ENCODE results near the gene CUEDC2.

Gene CUEDC2

GRCh38 chr10:102397222-102398171, 34.9 kb downstream of the CUEDC2 start:
- no peak for DNase-seq (ENCODE audit: low read depth, low spot score)

- DNase-seq (ENCODE audit: low read depth, low spot score) = no peak
Observed at GRCh38 chr10:102396730-102397151, 35.6 kb downstream of the CUEDC2 start.

DNA sequence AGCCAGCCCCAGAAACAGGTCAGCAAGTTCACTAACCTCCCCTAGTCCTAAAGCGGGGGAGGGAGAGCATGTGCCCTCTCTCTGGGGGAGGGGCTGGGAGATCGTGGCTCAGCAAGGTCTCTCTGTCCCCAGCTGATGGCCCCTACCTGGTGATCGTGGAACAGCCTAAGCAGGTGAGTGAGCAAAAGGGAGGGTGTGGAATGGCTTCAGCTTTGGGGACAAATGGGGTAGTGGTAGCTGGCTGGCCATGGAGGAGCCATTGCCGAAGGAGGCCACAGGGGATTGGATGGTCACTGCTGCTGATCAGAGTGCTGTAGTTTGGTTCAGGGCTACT, 36.1 kb downstream of the CUEDC2 start:
- no peak for DNase-seq (ENCODE audit: low read depth, low spot score)

DNA sequence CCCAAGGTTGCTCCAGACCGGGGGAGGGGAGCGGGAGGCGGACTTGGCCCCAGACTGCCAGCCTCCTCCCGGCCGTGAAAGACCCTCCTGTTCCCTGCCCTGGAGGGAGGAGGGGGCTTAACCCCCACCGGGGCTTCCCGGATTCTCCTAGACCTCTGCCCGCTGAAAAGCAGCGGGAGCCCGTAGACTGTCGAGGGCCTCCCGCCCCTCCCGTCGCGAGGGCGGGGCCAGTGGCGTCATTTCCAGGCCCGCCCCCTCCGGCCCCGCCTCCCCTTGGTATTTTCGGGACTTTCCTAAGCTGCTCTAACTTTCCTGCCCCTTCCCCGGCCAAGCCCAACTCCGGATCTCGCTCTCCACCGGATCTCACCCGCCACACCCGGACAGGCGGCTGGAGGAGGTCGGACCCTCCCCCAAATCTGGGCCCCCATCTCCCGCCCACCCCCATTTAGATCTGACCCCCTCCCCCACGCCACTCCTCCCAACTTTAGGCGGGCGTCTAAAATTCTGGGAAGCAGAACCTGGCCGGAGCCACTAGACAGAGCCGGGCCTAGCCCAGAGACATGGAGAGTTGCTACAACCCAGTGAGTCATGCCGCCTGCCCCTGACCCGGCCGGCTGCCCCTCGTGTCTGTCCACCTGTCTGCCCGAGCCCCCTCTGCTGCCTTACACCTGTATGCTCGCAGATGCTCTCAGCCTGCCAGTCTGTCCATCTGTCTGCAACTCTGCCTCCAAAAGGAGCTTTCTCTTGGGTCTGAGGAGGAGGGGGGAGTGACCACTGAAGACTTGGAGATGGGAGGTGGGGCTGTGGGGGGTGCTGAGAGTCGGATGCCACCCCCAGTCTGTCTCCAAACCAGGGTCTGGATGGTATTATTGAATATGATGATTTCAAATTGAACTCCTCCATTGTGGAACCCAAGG, 36.7 kb downstream of the CUEDC2 start, which contains the start of gene NFKB2:
Gene NFKB2 (plus strand): TSS at position 306 of the 917 bp plus-strand sequence. CDS start 255 bp downstream, at position 561.
- DNase-seq (ENCODE audit: low read depth, low spot score) = peak; percentile 96

DNA sequence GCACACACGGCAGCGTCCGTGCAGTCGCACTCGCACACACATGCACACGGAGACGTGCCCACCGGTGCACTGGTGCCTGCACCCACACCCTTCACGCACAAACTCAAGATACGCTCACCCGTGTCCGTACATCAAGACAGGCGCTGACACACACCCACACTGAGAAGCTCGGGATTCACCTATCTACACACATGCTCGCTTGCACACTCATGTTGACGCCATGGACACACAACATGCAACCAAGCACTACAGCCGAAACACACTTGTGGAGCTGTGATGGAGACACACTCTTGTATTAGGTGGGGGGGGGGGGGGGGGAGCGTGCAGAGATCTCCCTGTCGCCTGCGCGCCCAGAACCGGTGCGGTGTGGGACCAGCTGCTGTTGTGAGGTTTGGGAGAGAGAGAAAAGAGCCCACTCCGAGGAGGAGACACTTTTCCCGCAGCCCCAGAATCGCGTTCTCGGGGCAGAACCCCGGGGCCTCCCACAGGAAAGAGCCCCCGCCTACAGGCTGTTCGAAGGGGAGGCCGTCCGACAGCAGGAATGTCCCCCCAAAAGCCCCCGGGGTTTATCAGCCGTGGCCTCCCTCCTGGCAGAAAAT, 37.5 kb downstream of the CUEDC2 start:
- peak; percentile 61 for DNase-seq (ENCODE audit: low read depth, low spot score)

- peak; percentile 97 for DNase-seq (ENCODE audit: low read depth, low spot score)
Observed at GRCh38 chr10:102394079-102394800, 38.1 kb downstream of the CUEDC2 start.

DNA sequence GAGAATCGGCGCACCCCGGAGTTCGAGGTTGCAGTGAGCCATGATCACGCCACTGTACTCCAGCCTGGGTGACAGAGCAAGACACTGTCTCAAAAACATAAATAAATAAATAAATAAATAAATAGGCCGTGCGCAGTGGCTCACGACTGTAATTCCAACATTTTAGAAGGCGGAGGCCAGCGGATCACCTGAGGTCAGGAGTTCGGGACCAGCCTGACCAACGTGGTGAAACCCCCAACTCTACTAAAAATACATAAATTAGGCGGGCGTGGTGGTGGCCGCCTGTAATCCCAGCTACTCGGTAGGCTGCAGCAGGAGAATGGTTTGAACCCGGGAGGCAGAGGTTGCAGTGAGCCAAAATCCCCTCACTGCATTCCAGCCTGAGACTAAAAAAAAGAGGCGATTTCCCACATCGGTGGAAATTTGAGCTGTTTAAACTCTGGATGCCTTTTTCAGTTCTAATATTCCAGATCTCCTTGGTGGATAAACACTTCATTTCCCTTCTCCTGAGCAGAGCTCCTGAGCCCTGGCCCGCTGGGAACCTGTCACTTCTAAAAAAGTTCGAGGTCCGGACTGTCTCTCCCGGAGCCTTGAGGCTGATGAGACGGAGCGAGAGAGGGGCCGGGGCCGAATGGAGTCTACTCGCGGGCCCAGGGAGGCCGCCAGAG, 38.8 kb downstream of the CUEDC2 start:
- no peak for DNase-seq (ENCODE audit: low read depth, low spot score)

- no peak for DNase-seq (ENCODE audit: low read depth, low spot score)
Observed at GRCh38 chr10:102392306-102392705, 40.1 kb downstream of the CUEDC2 start.

DNA sequence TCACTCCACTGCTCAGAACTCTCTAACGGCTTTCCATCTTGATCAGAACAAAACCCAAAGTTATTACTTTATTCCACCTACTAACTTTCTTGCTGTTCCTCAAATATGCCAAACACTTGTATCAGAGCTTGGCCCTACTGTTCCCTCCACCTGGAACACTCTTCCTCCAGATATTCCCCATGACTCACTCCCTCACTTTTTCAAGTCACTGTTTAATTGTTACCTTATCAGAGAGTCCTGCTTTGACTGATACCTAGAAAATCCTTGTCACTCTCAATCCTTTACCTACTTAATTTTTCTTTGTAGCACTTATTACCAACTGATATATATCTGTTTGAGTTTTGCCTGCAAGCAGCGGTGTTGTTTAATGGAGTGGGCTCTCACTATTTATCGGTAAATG, 42.5 kb downstream of the CUEDC2 start:
- DNase-seq (ENCODE audit: low read depth, low spot score) = no peak

GRCh38 chr10:102384606-102385429, 47.6 kb downstream of the CUEDC2 start:
- no peak for DNase-seq (ENCODE audit: low read depth, low spot score)

- no peak for DNase-seq (ENCODE audit: low read depth, low spot score)
Observed at GRCh38 chr10:102384053-102384452, 48.3 kb downstream of the CUEDC2 start.

DNA sequence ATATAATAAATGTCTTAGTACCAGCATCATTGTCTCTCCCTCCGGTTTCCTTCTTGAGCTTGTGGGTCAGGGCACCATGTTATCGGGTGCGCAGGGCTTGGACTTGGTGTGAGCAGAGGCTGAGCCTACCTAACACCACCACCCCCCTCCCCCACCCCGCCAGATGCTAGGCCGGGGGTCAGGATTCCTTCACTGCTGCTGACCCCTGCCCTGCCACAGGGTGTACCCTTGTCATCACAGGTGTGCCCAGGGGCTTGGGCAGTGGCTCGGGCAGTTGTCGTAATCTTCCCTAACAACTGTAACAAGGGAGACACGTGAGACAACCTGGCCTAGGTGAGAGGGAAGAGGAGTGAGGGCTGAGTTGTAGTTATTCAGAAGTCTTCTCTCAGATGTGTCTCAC, 49.5 kb downstream of the CUEDC2 start:
- no peak for DNase-seq (ENCODE audit: low read depth, low spot score)

GRCh38 chr10:102381983-102382382, 50.4 kb downstream of the CUEDC2 start:
- DNase-seq (ENCODE audit: low read depth, low spot score) = no peak

GRCh38 chr10:102379383-102379782, 53.0 kb downstream of the CUEDC2 start:
- no peak for DNase-seq (ENCODE audit: low read depth, low spot score)

DNA sequence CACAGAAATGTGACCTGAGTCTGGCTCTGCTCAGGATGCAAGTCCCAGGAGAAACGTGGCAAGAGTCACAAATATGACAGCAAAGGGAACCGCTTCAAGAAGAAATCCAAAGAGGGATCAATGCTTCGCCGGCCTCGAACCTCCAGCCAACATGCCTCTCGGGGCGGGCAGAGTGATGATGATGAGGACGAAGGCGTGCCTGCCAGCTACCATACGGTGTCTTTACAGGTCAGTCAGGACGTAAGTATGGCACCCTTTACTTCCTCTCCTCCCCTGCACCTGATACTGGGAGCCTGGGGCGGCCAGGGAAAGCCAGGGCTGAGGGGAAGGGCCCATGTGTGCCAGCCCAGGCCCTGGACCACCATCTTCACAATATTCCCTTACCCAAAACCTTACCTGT, 55.5 kb downstream of the CUEDC2 start:
- DNase-seq (ENCODE audit: low read depth, low spot score) = no peak

- DNase-seq (ENCODE audit: low read depth, low spot score) = no peak
Observed at GRCh38 chr10:102375867-102376266, 56.5 kb downstream of the CUEDC2 start.

DNA sequence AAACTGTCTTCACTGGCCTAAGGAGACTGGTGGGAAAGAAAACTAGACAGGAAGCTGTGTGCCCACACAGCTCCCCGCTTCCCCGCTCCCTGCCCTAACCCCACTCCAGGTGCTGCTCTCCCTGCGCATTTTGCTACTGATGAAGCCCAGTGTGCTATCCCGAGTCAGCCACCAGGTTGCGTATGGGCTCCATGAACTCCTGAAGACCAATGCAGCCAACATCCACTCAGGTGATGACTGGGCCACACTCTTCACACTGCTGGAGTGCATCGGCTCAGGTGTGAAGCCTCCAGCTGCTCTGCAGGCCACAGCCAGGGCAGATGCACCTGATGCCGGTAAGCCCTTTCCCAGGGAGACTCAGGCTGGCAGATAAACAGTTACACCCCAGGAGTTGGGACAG, 57.1 kb downstream of the CUEDC2 start:
- no peak for DNase-seq (ENCODE audit: low read depth, low spot score)

Data from astrocyte of the hippocampus (primary cell).